ENCODE results near the gene ERC1. TPM values are rescaled to one million over a fixed set of nuclear protein-coding genes. Genes with fewer than 3 reads are reported as not detected.
"Not testable (repeated sequence)": the region's sequence is repeated elsewhere in the genome, so short reads cannot be mapped to it uniquely, and the experiment has no call there.

Gene ERC1
- total RNA-seq, 1 experiment from 2014 or later: 7.7 TPM

GRCh38 chr12:1185460-1186182 is 194.6 kb downstream of the ERC1 start:
- DNase-seq (ENCODE audit: low spot score): no peak

- no peak for DNase-seq (ENCODE audit: low spot score)
These were observed 195.3 kb downstream of the ERC1 start for GRCh38 chr12:1186298-1186697.

GRCh38 chr12:1188016-1188415 is 197.0 kb downstream of the ERC1 start:
- no peak for DNase-seq (ENCODE audit: low spot score)

- DNase-seq (ENCODE audit: low spot score): no peak
These were observed 198.1 kb downstream of the ERC1 start for GRCh38 chr12:1189163-1189562.

- no peak for DNase-seq (ENCODE audit: low spot score)
These were observed 204.5 kb downstream of the ERC1 start for GRCh38 chr12:1195513-1195912.

GRCh38 chr12:1197264-1198018 is 206.4 kb downstream of the ERC1 start:
- peak; percentile 4 for DNase-seq (ENCODE audit: low spot score)

- DNase-seq (ENCODE audit: low spot score): not testable (repeated sequence)
These were observed 207.8 kb downstream of the ERC1 start for GRCh38 chr12:1198854-1199253.

- no peak for DNase-seq (ENCODE audit: low spot score)
These were observed 208.7 kb downstream of the ERC1 start for GRCh38 chr12:1199700-1200099.

- DNase-seq (ENCODE audit: low spot score): no peak
These were observed 210.0 kb downstream of the ERC1 start for GRCh38 chr12:1201030-1201429.

- DNase-seq (ENCODE audit: low spot score): no peak
These were observed 210.9 kb downstream of the ERC1 start for GRCh38 chr12:1201886-1202285.

- no peak for DNase-seq (ENCODE audit: low spot score)
These were observed 212.7 kb downstream of the ERC1 start for GRCh38 chr12:1203735-1204019.

GRCh38 chr12:1204581-1205121 is 213.6 kb downstream of the ERC1 start:
- DNase-seq (ENCODE audit: low spot score): no peak

GRCh38 chr12:1205512-1206060 is 214.6 kb downstream of the ERC1 start:
- DNase-seq (ENCODE audit: low spot score): no peak

- no peak for DNase-seq (ENCODE audit: low spot score)
These were observed 215.2 kb downstream of the ERC1 start for GRCh38 chr12:1206118-1206734.

GRCh38 chr12:1207276-1207675 is 216.3 kb downstream of the ERC1 start:
- no peak for DNase-seq (ENCODE audit: low spot score)

- not testable (repeated sequence) for DNase-seq (ENCODE audit: low spot score)
These were observed 217.7 kb downstream of the ERC1 start for GRCh38 chr12:1208719-1209118.

- no peak for DNase-seq (ENCODE audit: low spot score)
These were observed 221.5 kb downstream of the ERC1 start for GRCh38 chr12:1212526-1212925.

GRCh38 chr12:1213205-1213604 is 222.2 kb downstream of the ERC1 start:
- no peak for DNase-seq (ENCODE audit: low spot score)

- no peak for DNase-seq (ENCODE audit: low spot score)
These were observed 222.7 kb downstream of the ERC1 start for GRCh38 chr12:1213618-1214205.

GRCh38 chr12:1216560-1216959 is 225.5 kb downstream of the ERC1 start:
- DNase-seq (ENCODE audit: low spot score): no peak

GRCh38 chr12:1217191-1217949 is 226.3 kb downstream of the ERC1 start:
- DNase-seq (ENCODE audit: low spot score): peak; percentile 46

Measured in A172 (cell line).